NCI-H1436 treated with DMSO at 0.1 percent for 48 hours (cell line): Measurements from ENCODE around the gene SLC17A9.

Experiments used
- DNase-seq: peaks from one replicate; lab custom pipeline; 2025; lab: John Stamatoyannopoulos, UW

The SLC17A9 gene

GRCh38 chr20:62968378-62969178 lies 16.1 kb downstream of the SLC17A9 start:
- no peak for DNase-seq

- no peak for DNase-seq
These were observed 16.8 kb downstream of the SLC17A9 start for GRCh38 chr20:62969179-62969760.

- no peak for DNase-seq
These were observed 17.4 kb downstream of the SLC17A9 start for GRCh38 chr20:62969939-62970306.

GRCh38 chr20:62970307-62971210 lies 18.1 kb downstream of the SLC17A9 start:
- DNase-seq = no peak

GRCh38 chr20:62971211-62971949 lies 18.9 kb downstream of the SLC17A9 start:
- DNase-seq = no peak

GRCh38 chr20:62971950-62972844 lies 19.7 kb downstream of the SLC17A9 start:
- DNase-seq = peak; percentile 46

- DNase-seq = no peak
These were observed 20.6 kb downstream of the SLC17A9 start for GRCh38 chr20:62972845-62973745.

- DNase-seq = no peak
These were observed 22.8 kb downstream of the SLC17A9 start for GRCh38 chr20:62975251-62975760.

GRCh38 chr20:62975812-62976508 lies 23.5 kb downstream of the SLC17A9 start:
- DNase-seq = no peak

- no peak for DNase-seq
These were observed 24.4 kb downstream of the SLC17A9 start for GRCh38 chr20:62976886-62977285.

- peak; percentile 64 for DNase-seq
These were observed 25.4 kb downstream of the SLC17A9 start for GRCh38 chr20:62977613-62978560.

- no peak for DNase-seq
These were observed 26.0 kb downstream of the SLC17A9 start for GRCh38 chr20:62978561-62978943.

GRCh38 chr20:62979310-62979709 lies 26.8 kb downstream of the SLC17A9 start:
- no peak for DNase-seq

GRCh38 chr20:62979876-62980373 lies 27.4 kb downstream of the SLC17A9 start:
- DNase-seq = no peak

GRCh38 chr20:62980380-62980960 lies 28.0 kb downstream of the SLC17A9 start:
- DNase-seq = peak; percentile 84

GRCh38 chr20:62980970-62981369 lies 28.5 kb downstream of the SLC17A9 start:
- DNase-seq = peak; percentile 66
